ENCODE measurements around the gene PRDM16. TPM values are rescaled to one million over a fixed set of nuclear protein-coding genes. Genes with fewer than 3 reads are reported as not detected.

Gene PRDM16
- total RNA-seq, 1 donor from 2014 or later: 0.79 TPM

DNA sequence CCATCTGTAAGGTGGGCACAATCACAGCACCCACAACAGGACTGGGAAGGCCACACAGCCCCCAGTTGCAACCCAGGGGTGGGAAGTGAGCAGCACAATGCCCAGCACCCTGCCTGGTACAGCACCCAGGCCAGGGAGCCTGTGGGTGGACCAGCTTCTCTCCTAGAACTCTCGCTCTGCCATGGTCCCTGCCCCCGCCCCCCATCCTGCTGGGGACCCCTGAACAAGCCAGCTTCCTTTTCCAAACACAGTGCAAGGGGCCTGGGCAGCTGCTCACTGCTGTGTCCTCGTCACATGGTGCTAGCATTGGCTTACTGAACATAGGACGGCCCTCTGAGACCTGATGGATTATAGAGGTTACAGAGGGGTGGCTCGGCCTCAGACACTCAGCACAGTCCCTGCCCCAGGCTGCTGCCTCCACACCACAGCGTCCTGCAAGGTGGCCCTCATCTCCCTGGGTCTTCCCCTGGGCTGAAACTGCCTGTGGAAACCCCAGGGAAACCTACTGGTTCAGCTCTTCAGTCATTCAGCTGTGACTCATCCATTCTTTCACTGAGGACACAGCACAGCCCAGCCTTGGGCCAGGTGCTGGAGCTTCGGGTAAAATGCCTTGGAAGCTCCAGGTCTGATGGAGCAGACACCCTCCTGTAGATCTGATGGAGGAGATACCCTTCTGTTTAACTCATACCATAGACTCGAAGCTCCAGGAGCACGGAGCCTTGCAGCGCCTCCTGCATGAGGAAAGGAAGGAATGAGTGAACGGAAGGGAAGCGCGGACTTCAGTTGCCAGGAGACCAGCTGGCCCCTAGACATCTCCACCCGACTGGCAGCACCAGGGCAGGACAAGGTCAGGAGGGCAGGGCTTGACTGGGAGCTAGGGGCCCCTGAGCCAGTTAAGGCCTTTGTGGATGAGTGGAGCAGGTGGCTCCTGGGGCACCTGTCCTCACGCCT, 8.1 kb upstream of the PRDM16 start:
- TF ChIP-seq CTCF (IDR thresholded peaks at IDR 0.05; ENCODE audit: insufficient read depth, low read length, severe bottlenecking): no peak
- Histone ChIP-seq H3K36me3 (ENCODE audit: control insufficient read depth, insufficient read depth, low read length) (no peaks in the 10 kb centered on the region), H3K4me3 (ENCODE audit: low read depth, low read length) (no peak overlapping the region), H3K27me3 (ENCODE audit: control insufficient read depth, insufficient read depth, low read length) (peaks cover 3% of the 10 kb centered on the region)
- no peak for FAIRE-seq
- DNase-seq (ENCODE audit: low read depth): peak; percentile 53

DNA sequence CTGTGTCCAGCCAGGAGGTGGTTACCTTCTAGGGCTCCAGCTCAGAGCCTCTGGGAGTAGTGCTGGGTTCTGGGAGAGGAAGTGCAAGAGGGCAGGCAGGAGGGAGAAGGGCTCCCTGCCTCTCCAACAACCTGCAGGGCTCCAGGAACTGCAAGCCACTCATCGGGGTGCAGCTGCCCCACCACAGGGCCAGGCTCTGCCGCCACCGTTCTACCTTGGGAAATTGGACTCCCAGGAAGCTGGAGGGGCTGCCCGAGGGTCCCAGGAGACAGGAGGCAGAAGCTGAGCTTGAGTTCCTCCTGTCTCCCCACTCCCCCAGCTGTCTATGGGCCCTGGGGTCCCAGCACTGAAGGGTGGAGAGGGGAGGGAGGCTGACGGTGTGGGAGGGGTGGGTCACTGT, 7.4 kb upstream of the PRDM16 start:
- no peak for DNase-seq (ENCODE audit: low read depth)
- no peak for FAIRE-seq
- H3K4me3 ChIP-seq (ENCODE audit: low read depth, low read length): no peak overlapping the region
- no peaks in the 10 kb centered on the region for H3K36me3 ChIP-seq (ENCODE audit: control insufficient read depth, insufficient read depth, low read length)
- no peak for TF ChIP-seq CTCF (IDR thresholded peaks at IDR 0.05; ENCODE audit: insufficient read depth, low read length, severe bottlenecking)
- peaks cover 3% of the 10 kb centered on the region for H3K27me3 ChIP-seq (ENCODE audit: control insufficient read depth, insufficient read depth, low read length)

- no peak for TF ChIP-seq CTCF (IDR thresholded peaks at IDR 0.05; ENCODE audit: insufficient read depth, low read length, severe bottlenecking)
- no peak overlapping the region for H3K4me3 ChIP-seq (ENCODE audit: low read depth, low read length)
- FAIRE-seq (no peak), DNase-seq (ENCODE audit: low read depth) (no peak)
- H3K27me3 ChIP-seq (ENCODE audit: control insufficient read depth, insufficient read depth, low read length): peaks cover 6% of the 10 kb centered on the region
- H3K36me3 ChIP-seq (ENCODE audit: control insufficient read depth, insufficient read depth, low read length): no peaks in the 10 kb centered on the region
These were observed 6.9 kb upstream of the PRDM16 start for GRCh38 chr1:3061981-3062615.

DNA sequence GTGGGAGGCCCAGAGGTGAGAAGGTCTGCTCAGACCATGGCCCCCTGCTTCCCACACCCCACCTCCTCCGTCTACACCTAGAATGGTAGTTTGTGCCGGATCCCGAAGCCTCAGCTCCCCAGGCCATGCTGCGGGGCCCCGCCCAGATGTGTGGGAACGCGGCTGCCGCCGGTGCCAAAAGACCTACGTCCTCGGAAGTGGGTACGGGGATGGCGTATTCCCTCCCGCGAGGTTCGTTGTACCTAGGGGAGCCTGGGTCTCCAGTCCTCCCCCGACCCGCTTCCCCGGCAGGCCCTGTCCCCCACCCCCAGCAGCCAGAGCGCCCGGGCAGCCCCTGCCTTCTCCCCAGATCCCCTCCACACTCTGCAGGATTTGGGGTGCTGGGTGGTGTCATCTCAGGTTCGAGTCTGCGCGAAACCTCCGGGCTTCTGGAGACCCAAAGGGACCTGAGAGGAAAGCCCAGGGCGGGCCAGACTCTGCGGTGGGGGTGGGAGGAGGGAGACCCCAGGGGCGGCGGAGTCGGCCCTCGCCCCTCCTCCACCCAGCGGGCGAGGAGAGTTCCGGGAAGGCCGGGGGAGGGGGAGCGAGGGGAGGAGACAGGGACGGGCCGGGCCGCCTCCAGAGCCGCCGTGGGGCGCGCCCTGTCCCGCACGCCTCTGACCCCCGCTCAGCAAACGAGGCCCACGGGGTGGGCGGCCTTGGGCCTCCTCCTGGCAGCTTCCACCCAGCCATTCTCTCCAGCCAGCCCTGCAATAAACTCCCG, 6.2 kb upstream of the PRDM16 start:
- FAIRE-seq (no peak), DNase-seq (ENCODE audit: low read depth) (no peak)
- H3K4me3 ChIP-seq (ENCODE audit: low read depth, low read length): no peak overlapping the region
- H3K36me3 ChIP-seq (ENCODE audit: control insufficient read depth, insufficient read depth, low read length): no peaks in the 10 kb centered on the region
- no peak for TF ChIP-seq CTCF (IDR thresholded peaks at IDR 0.05; ENCODE audit: insufficient read depth, low read length, severe bottlenecking)
- peaks cover 11% of the 10 kb centered on the region for H3K27me3 ChIP-seq (ENCODE audit: control insufficient read depth, insufficient read depth, low read length)

- no peak for TF ChIP-seq CTCF (IDR thresholded peaks at IDR 0.05; ENCODE audit: insufficient read depth, low read length, severe bottlenecking)
- no peak for DNase-seq (ENCODE audit: low read depth)
- FAIRE-seq: no peak
- no peak overlapping the region for H3K4me3 ChIP-seq (ENCODE audit: low read depth, low read length)
- no peaks in the 10 kb centered on the region for H3K36me3 ChIP-seq (ENCODE audit: control insufficient read depth, insufficient read depth, low read length)
- peaks cover 11% of the 10 kb centered on the region for H3K27me3 ChIP-seq (ENCODE audit: control insufficient read depth, insufficient read depth, low read length)
These were observed 5.4 kb upstream of the PRDM16 start for GRCh38 chr1:3063379-3064295.

All from bronchial epithelial cell (primary cell).